GM19239 (cell line): ENCODE measurements around the gene RNU1-2.
"Not testable (repeated sequence)": the region's sequence is repeated elsewhere in the genome, so short reads cannot be mapped to it uniquely, and the experiment has no call there.

Experiments
- DNase-seq: peaks from one replicate; pipeline ENCODE4 v3.0.0; 2011; ENCODE audit warnings: low spot score; ENCODE audit not compliant: insufficient read length
- FAIRE-seq: peaks from 2 replicates; lab custom pipeline; 2011; peaks lifted over from hg19 to GRCh38; lab: Jason Lieb, UNC

Gene RNU1-2

GRCh38 chr1:16924216-16924918, 28.6 kb downstream of the RNU1-2 start:
- FAIRE-seq: no peak
- DNase-seq: no peak

GRCh38 chr1:16924919-16925477, 29.2 kb downstream of the RNU1-2 start:
- no peak for DNase-seq
- no peak for FAIRE-seq

DNA sequence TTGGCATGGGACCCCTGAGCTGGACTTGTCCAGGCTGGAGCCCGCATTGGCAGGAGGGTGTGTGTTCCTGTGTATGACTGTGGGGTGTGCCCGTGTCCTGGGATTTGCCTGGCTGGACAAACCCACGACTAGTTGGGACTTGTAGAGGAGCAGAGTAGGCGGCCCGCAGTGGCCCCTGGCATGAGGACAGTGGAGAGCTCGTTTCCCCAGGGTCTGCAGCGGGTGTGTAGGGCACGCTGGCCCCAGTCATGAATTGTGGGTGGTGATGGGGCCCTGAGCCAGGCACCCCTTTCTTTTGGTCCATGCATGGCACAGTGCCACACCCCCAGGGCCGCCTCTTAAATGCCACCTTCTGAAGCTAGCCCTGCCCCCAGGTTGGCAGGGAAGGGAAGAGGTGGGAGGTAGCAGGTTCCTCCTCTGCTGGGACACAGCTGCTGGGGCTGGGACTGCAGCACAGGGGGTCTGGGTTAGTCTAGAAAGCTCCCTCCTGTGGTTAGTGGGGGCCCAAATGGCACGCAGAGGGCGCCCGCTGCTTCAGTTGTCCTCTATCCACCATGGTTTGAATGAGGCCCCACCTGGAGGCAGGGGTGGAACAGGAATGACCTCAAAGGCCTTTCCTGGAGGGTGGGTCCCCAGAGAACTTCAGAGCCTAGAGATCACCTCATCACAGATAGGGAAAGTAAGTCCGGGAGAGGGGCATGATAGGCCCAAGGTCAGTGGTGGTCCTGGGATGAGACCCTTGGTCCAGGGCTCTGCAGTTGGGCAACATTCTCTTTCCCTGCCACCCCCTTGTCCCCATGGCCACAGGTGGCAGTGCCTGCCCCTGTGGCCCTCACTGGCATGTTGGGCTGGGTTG, 30.1 kb downstream of the RNU1-2 start:
- DNase-seq (no peak), FAIRE-seq (no peak)

- DNase-seq (no peak), FAIRE-seq (no peak)
Observed at GRCh38 chr1:16926491-16927073, 30.8 kb downstream of the RNU1-2 start.

DNA sequence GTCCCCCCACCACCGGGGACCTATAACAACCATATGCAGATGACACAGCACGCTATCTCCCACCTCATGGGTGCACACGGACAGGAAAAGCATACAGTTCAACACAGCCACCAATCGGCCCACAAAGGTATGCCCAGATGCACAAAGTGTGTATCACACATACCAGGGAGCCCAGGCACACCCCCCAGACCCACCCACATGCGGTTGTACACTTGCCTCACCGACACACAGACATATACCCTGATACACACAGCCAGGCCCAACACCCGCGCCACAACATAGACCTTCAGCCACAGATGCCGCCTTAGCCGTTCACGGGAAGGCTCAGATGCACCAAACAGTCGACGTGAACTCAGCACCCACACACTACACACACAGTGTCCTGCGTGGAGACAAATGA, 31.5 kb downstream of the RNU1-2 start:
- FAIRE-seq (no peak), DNase-seq (no peak)

- FAIRE-seq (no peak), DNase-seq (no peak)
Observed at GRCh38 chr1:16927711-16928485, 32.1 kb downstream of the RNU1-2 start.

- not testable (repeated sequence) for FAIRE-seq
Observed at GRCh38 chr1:16929146-16930041, 33.6 kb downstream of the RNU1-2 start.

GRCh38 chr1:16931206-16931934, 35.6 kb downstream of the RNU1-2 start:
- FAIRE-seq, DNase-seq: not testable (repeated sequence)

More at GRCh38 chr1:16929146-16930041, 33.6 kb downstream of the RNU1-2 start:
- DNase-seq: not testable (repeated sequence)

GRCh38 chr1:16933945-16934344, 38.2 kb downstream of the RNU1-2 start:
- FAIRE-seq: not testable (repeated sequence)

DNA sequence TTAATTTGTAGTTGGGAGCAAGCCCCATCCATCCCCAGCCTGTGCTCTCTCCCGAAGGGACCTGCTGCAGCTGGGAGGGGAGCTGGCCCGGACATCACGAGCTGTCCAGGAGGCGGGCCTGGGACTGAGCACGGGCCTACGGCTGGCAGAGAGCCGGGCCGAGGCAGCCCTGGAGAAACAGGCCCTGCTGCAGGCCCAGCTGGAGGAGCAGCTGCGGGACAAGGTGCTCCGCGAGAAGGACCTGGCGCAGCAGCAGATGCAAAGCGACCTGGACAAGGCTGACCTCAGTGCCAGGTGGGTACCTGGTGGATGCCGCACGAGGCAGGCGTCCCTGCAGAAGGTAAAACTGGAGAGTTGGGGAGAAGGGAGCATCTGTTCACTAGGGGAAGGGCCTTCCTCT, 40.8 kb downstream of the RNU1-2 start:
- DNase-seq, FAIRE-seq: not testable (repeated sequence)

More at GRCh38 chr1:16933945-16934344, 38.2 kb downstream of the RNU1-2 start:
- DNase-seq: not testable (repeated sequence)

DNA sequence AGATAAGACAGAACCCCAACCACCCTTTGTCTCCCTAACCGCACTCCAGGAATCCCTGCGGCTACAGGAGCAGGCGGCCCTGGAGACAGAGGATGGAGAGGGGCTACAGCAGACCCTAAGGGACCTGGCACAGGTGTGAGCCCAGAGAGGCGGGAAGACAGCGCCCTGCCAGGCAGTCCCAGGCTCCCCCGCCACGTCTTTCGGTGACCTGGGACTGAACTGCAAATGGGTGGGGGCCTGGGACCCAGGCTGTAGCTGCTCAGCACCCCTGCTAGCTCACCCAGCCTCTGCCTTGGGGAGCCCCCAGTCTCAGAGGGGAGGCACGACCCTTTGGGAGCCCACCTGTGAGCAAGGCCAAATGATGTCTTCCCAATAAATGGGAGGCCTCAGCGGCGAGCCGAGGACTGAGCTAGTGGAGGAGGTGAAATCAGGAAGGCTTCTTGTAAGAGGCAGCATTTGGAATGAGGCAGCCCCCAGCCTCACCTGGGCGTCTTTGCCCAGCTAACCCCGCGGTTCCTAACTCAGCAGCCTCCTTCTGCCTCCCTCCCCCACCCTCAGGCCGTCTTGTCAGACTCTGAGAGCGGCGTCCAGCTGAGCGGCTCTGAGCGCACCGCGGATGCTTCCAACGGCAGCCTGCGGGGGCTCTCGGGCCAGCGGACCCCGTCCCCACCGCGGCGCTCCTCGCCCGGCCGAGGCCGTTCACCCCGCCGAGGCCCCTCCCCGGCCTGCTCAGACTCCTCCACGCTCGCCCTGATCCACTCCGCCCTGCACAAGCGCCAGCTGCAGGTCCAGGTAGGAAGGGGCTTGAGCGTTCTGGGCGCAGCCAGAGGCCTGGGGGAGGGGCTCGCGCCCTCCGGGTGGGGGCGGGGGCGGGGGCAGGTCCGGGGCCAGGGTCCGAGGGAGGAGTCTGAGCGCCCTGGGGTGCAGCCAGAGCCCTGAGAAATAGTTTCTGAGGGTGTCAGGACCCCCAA, 42.9 kb downstream of the RNU1-2 start:
- FAIRE-seq (no peak), DNase-seq (no peak)

DNA sequence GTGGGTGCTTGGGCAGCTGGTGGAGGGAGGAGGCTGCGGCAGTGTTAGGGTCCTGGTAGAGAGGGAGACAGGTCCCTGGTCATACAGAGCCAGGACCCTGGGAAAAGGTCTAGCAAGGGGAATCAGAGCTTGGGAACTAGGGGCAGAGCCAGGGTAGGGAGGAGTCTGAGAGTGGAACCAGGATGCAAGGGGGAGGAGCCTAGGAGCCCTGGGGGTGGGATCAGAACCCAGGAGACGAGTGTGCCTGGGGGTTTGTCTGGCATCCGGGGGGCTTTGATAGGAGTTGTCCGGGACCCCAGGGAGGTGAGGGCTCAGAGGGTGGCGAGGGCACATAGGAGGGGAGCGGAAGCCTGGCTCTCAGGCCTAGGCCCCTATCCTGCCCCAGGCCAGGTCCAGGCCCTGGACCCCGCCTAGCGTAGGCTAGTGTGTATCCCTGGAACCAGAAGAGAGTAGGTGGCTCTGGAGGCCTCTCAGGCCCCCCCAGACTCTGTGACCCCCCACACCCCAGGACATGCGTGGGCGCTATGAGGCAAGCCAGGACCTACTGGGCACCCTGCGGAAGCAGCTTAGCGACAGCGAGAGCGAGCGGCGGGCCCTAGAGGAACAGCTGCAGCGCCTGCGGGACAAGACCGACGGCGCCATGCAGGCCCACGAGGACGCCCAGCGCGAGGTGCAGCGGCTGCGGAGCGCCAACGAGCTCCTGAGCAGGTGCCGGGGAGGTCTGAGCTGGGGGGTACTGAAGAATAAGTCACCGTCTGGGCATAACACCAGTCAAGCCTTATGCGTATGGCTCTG, 43.8 kb downstream of the RNU1-2 start:
- not testable (repeated sequence) for FAIRE-seq

DNA sequence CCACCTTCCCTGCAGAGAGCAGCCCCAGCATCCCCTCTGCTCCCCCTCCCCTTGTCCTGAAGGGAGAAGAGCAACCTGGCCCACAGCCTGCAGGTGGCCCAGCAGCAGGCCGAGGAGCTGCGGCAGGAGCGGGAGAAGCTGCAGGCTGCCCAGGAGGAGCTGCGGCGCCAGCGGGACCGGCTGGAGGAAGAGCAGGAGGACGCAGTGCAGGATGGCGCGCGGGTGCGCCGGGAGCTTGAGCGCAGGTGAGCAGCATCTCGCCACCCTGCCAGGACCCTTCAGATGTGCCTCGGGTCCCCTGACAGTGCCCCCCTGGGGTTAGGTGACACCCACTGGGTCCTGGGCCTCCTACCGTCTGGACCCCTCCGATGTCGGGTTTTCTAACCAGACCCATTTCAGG, 48.3 kb downstream of the RNU1-2 start:
- FAIRE-seq (no peak), DNase-seq (no peak)

More for the DNA sequence above, 43.8 kb downstream of the RNU1-2 start:
- DNase-seq: not testable (repeated sequence)

- not testable (repeated sequence) for FAIRE-seq, DNase-seq
Observed at GRCh38 chr1:16945512-16945911, 49.7 kb downstream of the RNU1-2 start.
